HEK293 (cell line): ENCODE data around the gene STIM2.
"Not testable (repeated sequence)": the region's sequence is repeated elsewhere in the genome, so short reads cannot be mapped to it uniquely, and the experiment has no call there.

ENCODE experiments used
- CTCF ChIA-PET: fragments of 350-600 bp; formaldehyde crosslinking; extraction: SDS; loops from one replicate; lab custom pipeline; 2021; ENCODE audit warnings: antibody characterized with exemption; lab: Yijun Ruan, JAX
- POLR2A ChIA-PET: fragments of 300-600 bp; formaldehyde crosslinking; extraction: SDS; loops from one replicate; lab custom pipeline; 2020; ENCODE audit warnings: antibody characterized with exemption, inconsistent platforms; lab: Yijun Ruan, JAX
- H3K27ac ChIP-seq: fragments of 200-500 bp; sonication (Bioruptor generic); 2 replicates; pipeline ENCODE4 v1.5.1; 2014; ENCODE audit warnings: low read depth, low read length, control low read depth, inconsistent platforms; ENCODE audit errors: extremely low read depth
- H3K36me3 ChIP-seq, 2 experiments: fragments of 200-500 bp in 1 of 2; sonication (Bioruptor generic) in 1 of 2; 1 replicate in 1 of 2; 2 replicates in 1 of 2; pipeline ENCODE4 v1.5.1; 2014 to 2017; ENCODE audit warnings: inconsistent platforms in 2 of 2, low read length in 2 of 2; ENCODE audit not compliant: control insufficient read depth in 2 of 2, insufficient read depth in 1 of 2
- H3K4me1 ChIP-seq: fragments of 200-500 bp; sonication (Bioruptor generic); 2 replicates; pipeline ENCODE4 v1.5.1; 2014; ENCODE audit warnings: mild to moderate bottlenecking, low read length, inconsistent platforms; ENCODE audit not compliant: control insufficient read depth, insufficient read depth
- H3K4me3 ChIP-seq: 2 replicates; pipeline ENCODE4 v1.5.1; 2011; ENCODE audit warnings: low read depth, mild to moderate bottlenecking, control low read depth, low read length, moderate library complexity
- H3K9me3 ChIP-seq: fragments of 200-500 bp; sonication (Bioruptor generic); 2 replicates; pipeline ENCODE4 v1.5.1; 2014; ENCODE audit warnings: low read depth, low read length, inconsistent platforms; ENCODE audit not compliant: control insufficient read depth, insufficient read depth
- SP3 ChIP-seq: fragments of 450-650 bp; formaldehyde crosslinking; IDR thresholded peaks from 2 replicates; pipeline ENCODE4 v1.5.1; 2016; ENCODE audit warnings: missing biosample characterization, missing genetic modification characterization
- ZNF114 ChIP-seq: fragments of 450-650 bp; formaldehyde crosslinking; IDR thresholded peaks from 2 replicates; pipeline ENCODE4 v1.5.0; 2017; ENCODE audit warnings: missing biosample characterization, missing genetic modification characterization
- ZNF140 ChIP-seq: fragments of 450-650 bp; formaldehyde crosslinking; IDR thresholded peaks from 2 replicates; pipeline ENCODE4 v1.5.1; 2016; ENCODE audit warnings: missing biosample characterization, missing genetic modification characterization
- ZNF223 ChIP-seq: fragments of 450-650 bp; formaldehyde crosslinking; IDR thresholded peaks from 2 replicates; pipeline ENCODE4 v1.5.1; 2016; ENCODE audit warnings: missing biosample characterization, missing genetic modification characterization
- ZNF416 ChIP-seq: fragments of 450-650 bp; formaldehyde crosslinking; IDR thresholded peaks from 2 replicates; pipeline ENCODE4 v1.5.1; 2016; ENCODE audit warnings: missing biosample characterization, missing genetic modification characterization
- ZNF433 ChIP-seq: fragments of 450-650 bp; formaldehyde crosslinking; IDR thresholded peaks from 2 replicates; pipeline ENCODE4 v1.5.1; 2016; ENCODE audit warnings: missing biosample characterization, missing genetic modification characterization, low read depth
- ZNF510 ChIP-seq: fragments of 450-650 bp; formaldehyde crosslinking; IDR thresholded peaks from 2 replicates; pipeline ENCODE4 v1.5.1; 2018; ENCODE audit warnings: mild to moderate bottlenecking, missing genetic modification characterization, missing biosample characterization; ENCODE audit not compliant: insufficient replicate concordance
- ZNF555 ChIP-seq: fragments of 450-650 bp; formaldehyde crosslinking; conservative IDR thresholded peaks from 2 replicates; pipeline ENCODE4 v1.5.1; 2017; ENCODE audit warnings: missing biosample characterization, mild to moderate bottlenecking, missing genetic modification characterization, inconsistent platforms
- ZNF560 ChIP-seq: fragments of 450-650 bp; formaldehyde crosslinking; IDR thresholded peaks from 2 replicates; pipeline ENCODE4 v1.5.1; 2017; ENCODE audit warnings: missing biosample characterization, missing genetic modification characterization, borderline replicate concordance
- ZNF664 ChIP-seq: fragments of 450-650 bp; formaldehyde crosslinking; IDR thresholded peaks from 2 replicates; pipeline ENCODE4 v1.5.1; 2016; ENCODE audit warnings: missing biosample characterization, missing genetic modification characterization
- ZXDB ChIP-seq: fragments of 450-650 bp; formaldehyde crosslinking; IDR thresholded peaks from 2 replicates; pipeline ENCODE4 v1.5.1; 2016; ENCODE audit warnings: missing biosample characterization, missing genetic modification characterization
- TF ChIP-seq, protein P1 (sequence below): fragments of 450-650 bp; formaldehyde crosslinking; IDR thresholded peaks from 2 replicates; pipeline ENCODE4 v1.5.0; 2017; ENCODE audit warnings: missing biosample characterization, missing genetic modification characterization, borderline replicate concordance
- TF ChIP-seq, protein P2 (sequence below): fragments of 450-650 bp; formaldehyde crosslinking; IDR thresholded peaks from 2 replicates; pipeline ENCODE4 v1.5.1; 2016; ENCODE audit warnings: missing biosample characterization, missing genetic modification characterization, borderline replicate concordance
- TF ChIP-seq, protein P3 (sequence below): fragments of 450-650 bp; formaldehyde crosslinking; IDR thresholded peaks from 2 replicates; pipeline ENCODE4 v1.5.1; 2016; ENCODE audit warnings: missing biosample characterization, missing genetic modification characterization, borderline replicate concordance
- TF ChIP-seq, protein P4 (sequence below): fragments of 450-650 bp; formaldehyde crosslinking; conservative IDR thresholded peaks from 2 replicates; pipeline ENCODE4 v1.5.1; 2016; ENCODE audit warnings: low read depth, missing biosample characterization, missing genetic modification characterization

Gene STIM2

DNA sequence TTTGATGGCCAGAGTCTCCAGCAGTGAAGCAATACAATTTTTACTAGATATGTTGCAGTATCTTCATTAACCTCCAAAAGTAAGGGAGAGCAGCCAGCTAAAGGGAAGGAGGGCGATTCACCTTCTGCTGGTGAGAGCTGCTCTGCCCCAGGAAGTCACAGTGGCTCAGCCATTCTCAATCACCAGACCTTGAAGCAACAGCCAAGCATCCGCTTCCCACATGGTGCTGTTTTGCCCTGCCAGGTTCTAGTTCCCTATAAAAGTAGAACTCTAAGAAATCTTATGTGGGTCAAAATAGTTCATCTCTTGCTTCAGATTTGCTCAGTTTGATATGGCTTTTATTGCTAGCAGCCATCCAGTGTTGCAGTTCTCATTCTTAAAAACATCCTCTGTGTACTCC lies 166.8 kb downstream of the STIM2 start:
- Histone ChIP-seq H3K27ac (no peak overlapping the region), H3K36me3 (peaks cover 0 to 3% of the 10 kb centered on the region in 2 experiments; a peak in 1 of 3 replicates), H3K9me3 (no peaks in the 10 kb centered on the region), H3K4me3 (no peak overlapping the region), H3K4me1 (no peaks in the 10 kb centered on the region)
- POLR2A ChIA-PET = no interaction called here
- CTCF ChIA-PET = interaction anchor here (0.8 kb wide), 1 partner anchor 22 kb away, joined by 4 read pairs; no protein-coding TSS in a partner anchor
- TF ChIP-seq ZNF416 (tag by site-specific recombination) = no peak
- TF ChIP-seq SP3 (tag by site-specific recombination) = no peak
- TF ChIP-seq, protein P1, sequence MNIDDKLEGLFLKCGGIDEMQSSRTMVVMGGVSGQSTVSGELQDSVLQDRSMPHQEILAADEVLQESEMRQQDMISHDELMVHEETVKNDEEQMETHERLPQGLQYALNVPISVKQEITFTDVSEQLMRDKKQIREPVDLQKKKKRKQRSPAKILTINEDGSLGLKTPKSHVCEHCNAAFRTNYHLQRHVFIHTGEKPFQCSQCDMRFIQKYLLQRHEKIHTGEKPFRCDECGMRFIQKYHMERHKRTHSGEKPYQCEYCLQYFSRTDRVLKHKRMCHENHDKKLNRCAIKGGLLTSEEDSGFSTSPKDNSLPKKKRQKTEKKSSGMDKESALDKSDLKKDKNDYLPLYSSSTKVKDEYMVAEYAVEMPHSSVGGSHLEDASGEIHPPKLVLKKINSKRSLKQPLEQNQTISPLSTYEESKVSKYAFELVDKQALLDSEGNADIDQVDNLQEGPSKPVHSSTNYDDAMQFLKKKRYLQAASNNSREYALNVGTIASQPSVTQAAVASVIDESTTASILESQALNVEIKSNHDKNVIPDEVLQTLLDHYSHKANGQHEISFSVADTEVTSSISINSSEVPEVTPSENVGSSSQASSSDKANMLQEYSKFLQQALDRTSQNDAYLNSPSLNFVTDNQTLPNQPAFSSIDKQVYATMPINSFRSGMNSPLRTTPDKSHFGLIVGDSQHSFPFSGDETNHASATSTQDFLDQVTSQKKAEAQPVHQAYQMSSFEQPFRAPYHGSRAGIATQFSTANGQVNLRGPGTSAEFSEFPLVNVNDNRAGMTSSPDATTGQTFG (tag by site-specific recombination) = no peak
- no peak for TF ChIP-seq ZNF510 (tag by site-specific recombination)
- TF ChIP-seq ZNF223 (tag by site-specific recombination) = no peak
- TF ChIP-seq, protein P2, sequence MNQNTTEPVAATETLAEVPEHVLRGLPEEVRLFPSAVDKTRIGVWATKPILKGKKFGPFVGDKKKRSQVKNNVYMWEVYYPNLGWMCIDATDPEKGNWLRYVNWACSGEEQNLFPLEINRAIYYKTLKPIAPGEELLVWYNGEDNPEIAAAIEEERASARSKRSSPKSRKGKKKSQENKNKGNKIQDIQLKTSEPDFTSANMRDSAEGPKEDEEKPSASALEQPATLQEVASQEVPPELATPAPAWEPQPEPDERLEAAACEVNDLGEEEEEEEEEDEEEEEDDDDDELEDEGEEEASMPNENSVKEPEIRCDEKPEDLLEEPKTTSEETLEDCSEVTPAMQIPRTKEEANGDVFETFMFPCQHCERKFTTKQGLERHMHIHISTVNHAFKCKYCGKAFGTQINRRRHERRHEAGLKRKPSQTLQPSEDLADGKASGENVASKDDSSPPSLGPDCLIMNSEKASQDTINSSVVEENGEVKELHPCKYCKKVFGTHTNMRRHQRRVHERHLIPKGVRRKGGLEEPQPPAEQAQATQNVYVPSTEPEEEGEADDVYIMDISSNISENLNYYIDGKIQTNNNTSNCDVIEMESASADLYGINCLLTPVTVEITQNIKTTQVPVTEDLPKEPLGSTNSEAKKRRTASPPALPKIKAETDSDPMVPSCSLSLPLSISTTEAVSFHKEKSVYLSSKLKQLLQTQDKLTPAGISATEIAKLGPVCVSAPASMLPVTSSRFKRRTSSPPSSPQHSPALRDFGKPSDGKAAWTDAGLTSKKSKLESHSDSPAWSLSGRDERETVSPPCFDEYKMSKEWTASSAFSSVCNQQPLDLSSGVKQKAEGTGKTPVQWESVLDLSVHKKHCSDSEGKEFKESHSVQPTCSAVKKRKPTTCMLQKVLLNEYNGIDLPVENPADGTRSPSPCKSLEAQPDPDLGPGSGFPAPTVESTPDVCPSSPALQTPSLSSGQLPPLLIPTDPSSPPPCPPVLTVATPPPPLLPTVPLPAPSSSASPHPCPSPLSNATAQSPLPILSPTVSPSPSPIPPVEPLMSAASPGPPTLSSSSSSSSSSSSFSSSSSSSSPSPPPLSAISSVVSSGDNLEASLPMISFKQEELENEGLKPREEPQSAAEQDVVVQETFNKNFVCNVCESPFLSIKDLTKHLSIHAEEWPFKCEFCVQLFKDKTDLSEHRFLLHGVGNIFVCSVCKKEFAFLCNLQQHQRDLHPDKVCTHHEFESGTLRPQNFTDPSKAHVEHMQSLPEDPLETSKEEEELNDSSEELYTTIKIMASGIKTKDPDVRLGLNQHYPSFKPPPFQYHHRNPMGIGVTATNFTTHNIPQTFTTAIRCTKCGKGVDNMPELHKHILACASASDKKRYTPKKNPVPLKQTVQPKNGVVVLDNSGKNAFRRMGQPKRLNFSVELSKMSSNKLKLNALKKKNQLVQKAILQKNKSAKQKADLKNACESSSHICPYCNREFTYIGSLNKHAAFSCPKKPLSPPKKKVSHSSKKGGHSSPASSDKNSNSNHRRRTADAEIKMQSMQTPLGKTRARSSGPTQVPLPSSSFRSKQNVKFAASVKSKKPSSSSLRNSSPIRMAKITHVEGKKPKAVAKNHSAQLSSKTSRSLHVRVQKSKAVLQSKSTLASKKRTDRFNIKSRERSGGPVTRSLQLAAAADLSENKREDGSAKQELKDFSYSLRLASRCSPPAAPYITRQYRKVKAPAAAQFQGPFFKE (tag by site-specific recombination) = no peak
- no peak for TF ChIP-seq ZNF433
- TF ChIP-seq ZNF140 (tag by site-specific recombination) = no peak
- TF ChIP-seq ZNF114 (tag by site-specific recombination) = no peak

DNA sequence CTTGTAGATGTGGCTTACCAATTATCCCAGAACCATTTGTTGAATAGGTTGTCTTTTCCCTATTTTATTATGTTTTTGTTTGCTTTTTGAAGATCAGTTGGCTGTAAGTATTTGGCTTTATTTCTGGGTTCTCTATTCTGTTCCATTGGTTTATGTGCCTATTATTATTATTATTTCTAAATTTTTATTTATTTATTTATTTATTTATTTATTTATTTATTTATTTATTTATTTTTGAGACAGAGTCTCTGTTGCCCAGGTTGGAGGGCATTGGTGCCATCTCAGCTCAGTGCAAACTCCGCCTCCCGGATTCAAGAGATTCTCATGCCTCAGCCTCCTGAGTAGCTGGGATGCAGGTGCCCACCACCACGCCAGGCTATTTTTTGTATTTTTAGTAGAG lies 174.5 kb downstream of the STIM2 start:
- CTCF ChIA-PET, H3K4me1 ChIP-seq, H3K9me3 ChIP-seq, H3K27ac ChIP-seq, POLR2A ChIA-PET, H3K4me3 ChIP-seq, H3K36me3 ChIP-seq: not testable (repeated sequence)
- TF ChIP-seq ZXDB (tag by site-specific recombination) = peak; percentile 29; the same call in 1 of the 2 replicates
- peak; percentile 86 for TF ChIP-seq ZNF555 (tag by site-specific recombination)
- TF ChIP-seq ZNF664 (tag by site-specific recombination) = 0 out of 2 replicates have a peak, but pooled peaks have one; percentile 10
- TF ChIP-seq, protein P3, sequence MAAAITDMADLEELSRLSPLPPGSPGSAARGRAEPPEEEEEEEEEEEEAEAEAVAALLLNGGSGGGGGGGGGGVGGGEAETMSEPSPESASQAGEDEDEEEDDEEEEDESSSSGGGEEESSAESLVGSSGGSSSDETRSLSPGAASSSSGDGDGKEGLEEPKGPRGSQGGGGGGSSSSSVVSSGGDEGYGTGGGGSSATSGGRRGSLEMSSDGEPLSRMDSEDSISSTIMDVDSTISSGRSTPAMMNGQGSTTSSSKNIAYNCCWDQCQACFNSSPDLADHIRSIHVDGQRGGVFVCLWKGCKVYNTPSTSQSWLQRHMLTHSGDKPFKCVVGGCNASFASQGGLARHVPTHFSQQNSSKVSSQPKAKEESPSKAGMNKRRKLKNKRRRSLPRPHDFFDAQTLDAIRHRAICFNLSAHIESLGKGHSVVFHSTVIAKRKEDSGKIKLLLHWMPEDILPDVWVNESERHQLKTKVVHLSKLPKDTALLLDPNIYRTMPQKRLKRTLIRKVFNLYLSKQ = 0 out of 2 replicates have a peak, but pooled peaks have one; percentile 63
- TF ChIP-seq ZNF560 (tag by site-specific recombination) = 0 out of 2 replicates have a peak, but pooled peaks have one; percentile 42
- peak; percentile 15; the same call in 1 of the 2 replicates for TF ChIP-seq ZNF433
- TF ChIP-seq, protein P4, sequence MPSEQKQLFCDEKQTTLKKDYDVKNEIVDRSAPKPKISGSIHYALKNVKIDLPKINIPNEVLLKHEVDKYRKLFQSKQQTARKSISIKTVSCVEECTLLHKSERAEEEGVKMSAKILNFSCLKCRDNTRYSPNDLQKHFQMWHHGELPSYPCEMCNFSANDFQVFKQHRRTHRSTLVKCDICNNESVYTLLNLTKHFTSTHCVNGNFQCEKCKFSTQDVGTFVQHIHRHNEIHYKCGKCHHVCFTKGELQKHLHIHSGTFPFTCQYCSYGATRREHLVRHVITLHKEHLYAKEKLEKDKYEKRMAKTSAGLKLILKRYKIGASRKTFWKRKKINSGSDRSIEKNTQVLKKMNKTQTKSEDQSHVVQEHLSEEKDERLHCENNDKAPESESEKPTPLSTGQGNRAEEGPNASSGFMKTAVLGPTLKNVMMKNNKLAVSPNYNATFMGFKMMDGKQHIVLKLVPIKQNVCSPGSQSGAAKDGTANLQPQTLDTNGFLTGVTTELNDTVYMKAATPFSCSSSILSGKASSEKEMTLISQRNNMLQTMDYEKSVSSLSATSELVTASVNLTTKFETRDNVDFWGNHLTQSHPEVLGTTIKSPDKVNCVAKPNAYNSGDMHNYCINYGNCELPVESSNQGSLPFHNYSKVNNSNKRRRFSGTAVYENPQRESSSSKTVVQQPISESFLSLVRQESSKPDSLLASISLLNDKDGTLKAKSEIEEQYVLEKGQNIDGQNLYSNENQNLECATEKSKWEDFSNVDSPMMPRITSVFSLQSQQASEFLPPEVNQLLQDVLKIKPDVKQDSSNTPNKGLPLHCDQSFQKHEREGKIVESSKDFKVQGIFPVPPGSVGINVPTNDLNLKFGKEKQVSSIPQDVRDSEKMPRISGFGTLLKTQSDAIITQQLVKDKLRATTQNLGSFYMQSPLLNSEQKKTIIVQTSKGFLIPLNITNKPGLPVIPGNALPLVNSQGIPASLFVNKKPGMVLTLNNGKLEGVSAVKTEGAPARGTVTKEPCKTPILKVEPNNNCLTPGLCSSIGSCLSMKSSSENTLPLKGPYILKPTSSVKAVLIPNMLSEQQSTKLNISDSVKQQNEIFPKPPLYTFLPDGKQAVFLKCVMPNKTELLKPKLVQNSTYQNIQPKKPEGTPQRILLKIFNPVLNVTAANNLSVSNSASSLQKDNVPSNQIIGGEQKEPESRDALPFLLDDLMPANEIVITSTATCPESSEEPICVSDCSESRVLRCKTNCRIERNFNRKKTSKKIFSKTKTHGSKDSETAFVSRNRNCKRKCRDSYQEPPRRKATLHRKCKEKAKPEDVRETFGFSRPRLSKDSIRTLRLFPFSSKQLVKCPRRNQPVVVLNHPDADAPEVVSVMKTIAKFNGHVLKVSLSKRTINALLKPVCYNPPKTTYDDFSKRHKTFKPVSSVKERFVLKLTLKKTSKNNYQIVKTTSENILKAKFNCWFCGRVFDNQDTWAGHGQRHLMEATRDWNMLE (tag by site-specific recombination) = peak; percentile 89
